Neural cell (in vitro differentiated cells): Measurements from ENCODE around the gene C20orf141. TPM values are rescaled to one million over a fixed set of nuclear protein-coding genes. Genes with fewer than 3 reads are reported as not detected.

Experiments
- H2AFZ ChIP-seq: fragments of 200-600, 300-800 bp; sonication (generic), shearing (Covaris generic); 2 replicates; pipeline ENCODE4 v1.6.0; 2014; ENCODE audit warnings: low read depth, mild to moderate bottlenecking, antibody characterized with exemption, low read length, moderate library complexity
- H3F3A ChIP-seq: fragments of 200-600 bp; shearing (Covaris generic); 2 replicates; pipeline ENCODE4 v1.6.1; 2016; ENCODE audit warnings: mild to moderate bottlenecking, moderate library complexity, mixed read lengths, antibody characterized with exemption, low read length; ENCODE audit not compliant: insufficient read depth, poor library complexity, severe bottlenecking
- H3K27ac ChIP-seq: fragments of 200-600, 300-800 bp; sonication (generic), shearing (Covaris generic); 2 replicates; pipeline ENCODE4 v1.5.1; 2014; ENCODE audit warnings: mild to moderate bottlenecking, low read length, moderate library complexity
- H3K27me3 ChIP-seq: fragments of 300-800, 200-600 bp; sonication (generic), shearing (Covaris generic); 2 replicates; pipeline ENCODE4 v1.6.0; 2014; ENCODE audit warnings: mild to moderate bottlenecking, low read depth, low read length, moderate library complexity; ENCODE audit not compliant: insufficient read depth
- H3K36me3 ChIP-seq: fragments of 300-800, 200-600 bp; sonication (generic), shearing (Covaris generic); 2 replicates; pipeline ENCODE4 v1.5.1; 2014; ENCODE audit warnings: mild to moderate bottlenecking, antibody characterized with exemption, low read length, moderate library complexity; ENCODE audit not compliant: insufficient read depth
- H3K4me2 ChIP-seq: fragments of 300-800, 200-600 bp; sonication (generic), shearing (Covaris generic); 2 replicates; pipeline ENCODE4 v1.6.0; 2014; ENCODE audit warnings: mild to moderate bottlenecking, low read length
- H3K4me3 ChIP-seq: fragments of 300-800, 200-600 bp; sonication (generic), shearing (Covaris generic); 2 replicates; pipeline ENCODE4 v1.5.1; 2014; ENCODE audit warnings: mild to moderate bottlenecking, low read length, moderate library complexity
- H3K79me2 ChIP-seq: fragments of 200-600 bp; shearing (Covaris generic); replicated peaks from 2 replicates; pipeline ENCODE4 v1.6.0; 2014; ENCODE audit warnings: mild to moderate bottlenecking, low read length, moderate library complexity; ENCODE audit not compliant: insufficient read depth
- H3K9ac ChIP-seq: fragments of 300-800, 200-600 bp; sonication (generic), shearing (Covaris generic); 2 replicates; pipeline ENCODE4 v1.6.1; 2016; ENCODE audit warnings: mild to moderate bottlenecking, low read length, mixed read lengths
- H3K9me2 ChIP-seq: fragments of 200-600 bp; shearing (Covaris generic); 2 replicates; pipeline ENCODE4 v1.6.1; 2016; ENCODE audit warnings: mild to moderate bottlenecking, low read length, mixed read lengths; ENCODE audit not compliant: insufficient read depth
- H3K9me3 ChIP-seq: fragments of 200-600, 300-800 bp; sonication (generic), shearing (Covaris generic); 2 replicates; pipeline ENCODE4 v1.6.1; 2016; ENCODE audit warnings: mild to moderate bottlenecking, mixed run types, low read length, moderate library complexity, mixed read lengths
- H4K20me1 ChIP-seq: fragments of 200-600 bp; shearing (Covaris generic); 2 replicates; pipeline ENCODE4 v1.6.1; 2016; ENCODE audit warnings: mild to moderate bottlenecking, mixed run types; ENCODE audit not compliant: insufficient read depth
- CTCF ChIP-seq: fragments of 450-650 bp; IDR thresholded peaks from 2 replicates; pipeline ENCODE4 v1.5.1; 2014; ENCODE audit warnings: antibody characterized with exemption, mild to moderate bottlenecking, moderate library complexity; ENCODE audit not compliant: poor library complexity, severe bottlenecking
- EP300 ChIP-seq: fragments of 450-650 bp; conservative IDR thresholded peaks from 2 replicates; pipeline ENCODE4 v1.6.1; 2014; ENCODE audit warnings: antibody characterized with exemption, mild to moderate bottlenecking, moderate library complexity; ENCODE audit not compliant: poor library complexity, severe bottlenecking
- EZH2 ChIP-seq: fragments of 200-600, 300-800 bp; shearing (Covaris generic), sonication (generic); IDR thresholded peaks from 2 replicates; pipeline ENCODE4 v1.6.1; 2014; ENCODE audit warnings: antibody characterized with exemption, low read length, borderline replicate concordance, mild to moderate bottlenecking; ENCODE audit not compliant: insufficient read depth, poor library complexity, severe bottlenecking
- MXI1 ChIP-seq: fragments of 450-650 bp; conservative IDR thresholded peaks from 2 replicates; pipeline ENCODE4 v1.6.1; 2014; ENCODE audit warnings: antibody characterized with exemption, mild to moderate bottlenecking; ENCODE audit not compliant: poor library complexity, severe bottlenecking
- POLR2AphosphoS5 ChIP-seq: IDR thresholded peaks from 2 replicates; pipeline ENCODE4 v1.6.1; 2012
- RAD21 ChIP-seq: fragments of 450-650 bp; conservative IDR thresholded peaks from 2 replicates; pipeline ENCODE4 v1.6.1; 2014; ENCODE audit warnings: antibody characterized with exemption, mild to moderate bottlenecking, moderate library complexity
- REST ChIP-seq: IDR thresholded peaks from 2 replicates; pipeline ENCODE4 v1.6.1; 2012; ENCODE audit warnings: borderline replicate concordance
- SMC3 ChIP-seq: fragments of 450-650 bp; conservative IDR thresholded peaks from 2 replicates; pipeline ENCODE4 v1.6.1; 2014; ENCODE audit warnings: antibody characterized with exemption, mild to moderate bottlenecking, moderate library complexity; ENCODE audit not compliant: poor library complexity
- TAF1 ChIP-seq: IDR thresholded peaks from 2 replicates; pipeline ENCODE4 v1.6.1; 2012; ENCODE audit warnings: low read depth
- polyA plus RNA-seq: library from polyadenylated mRNA; depleted of rRNA; stranded (reverse); fragments of >200 nt; gene quantifications from 2 replicates; pipeline ENCODE4 v1.2.3, GENCODE V29; 2014

The C20orf141 gene
- polyA plus RNA-seq, 1 donor from 2014 or later, result not detected

- Histone ChIP-seq H3K4me3 (no peak overlapping the region), H3K36me3 (no peaks in the 10 kb centered on the region), H4K20me1 (no peaks in the 10 kb centered on the region), H3K9me3 (no peaks in the 10 kb centered on the region), H3F3A (no peaks in the 10 kb centered on the region), H3K4me2 (no peak overlapping the region), H3K27me3 (peaks cover 16% of the 10 kb centered on the region), H3K27ac (no peak overlapping the region), H3K9ac (no peak overlapping the region), H3K9me2 (no peaks in the 10 kb centered on the region), H3K79me2 (no peaks in the 10 kb centered on the region), H2AFZ (no peak overlapping the region)
- no peak for TF ChIP-seq SMC3
- TF ChIP-seq TAF1, result no peak
These were observed 11.0 kb downstream of the C20orf141 start for GRCh38 chr20:2825761-2826160.

GRCh38 chr20:2826655-2827054, 11.9 kb downstream of the C20orf141 start:
- Histone ChIP-seq H3K4me3 (no peak overlapping the region), H3F3A (no peaks in the 10 kb centered on the region), H3K4me2 (no peak overlapping the region), H3K36me3 (no peaks in the 10 kb centered on the region), H2AFZ (no peak overlapping the region), H3K9me3 (no peaks in the 10 kb centered on the region), H4K20me1 (no peaks in the 10 kb centered on the region), H3K79me2 (no peaks in the 10 kb centered on the region), H3K27me3 (peaks cover 8% of the 10 kb centered on the region), H3K9ac (no peak overlapping the region), H3K27ac (no peak overlapping the region), H3K9me2 (no peaks in the 10 kb centered on the region)
- TF ChIP-seq TAF1 (no peak), RAD21 (no peak), CTCF (no peak), EZH2 (no peak), POLR2AphosphoS5 (no peak), EP300 (no peak), REST (no peak), SMC3 (no peak), MXI1 (no peak)

DNA sequence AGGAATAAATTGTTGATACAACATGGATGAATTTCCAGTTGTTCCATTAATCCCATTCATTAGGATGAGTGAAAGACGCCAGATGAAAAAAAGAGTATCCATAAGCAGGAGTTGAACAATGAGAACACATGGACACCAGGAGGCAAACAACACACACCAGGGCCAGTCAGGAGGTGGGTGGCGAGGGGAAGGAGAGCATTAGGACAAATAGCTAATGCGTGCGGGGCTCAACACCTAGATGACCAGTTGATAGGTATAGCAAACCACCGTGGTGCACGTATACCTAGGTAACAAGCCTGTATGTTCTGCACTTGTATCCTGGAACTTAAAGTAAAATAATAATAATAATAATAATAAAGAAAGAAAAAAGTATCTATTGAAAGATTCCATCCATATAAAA, 14.6 kb downstream of the C20orf141 start:
- Histone ChIP-seq H3K9me2 (no peaks in the 10 kb centered on the region), H4K20me1 (no peaks in the 10 kb centered on the region), H3K4me3 (no peak overlapping the region), H3K4me2 (no peak overlapping the region), H3K36me3 (no peaks in the 10 kb centered on the region), H3K79me2 (no peaks in the 10 kb centered on the region), H2AFZ (no peak overlapping the region), H3F3A (no peaks in the 10 kb centered on the region), H3K27ac (no peak overlapping the region), H3K27me3 (peaks cover 3% of the 10 kb centered on the region), H3K9ac (no peak overlapping the region), H3K9me3 (no peaks in the 10 kb centered on the region)
- TF ChIP-seq EZH2, result no peak
- no peak for TF ChIP-seq TAF1
- no peak for TF ChIP-seq RAD21
- no peak for TF ChIP-seq CTCF
- TF ChIP-seq MXI1, result no peak
- no peak for TF ChIP-seq EP300
- TF ChIP-seq REST, result no peak
- TF ChIP-seq POLR2AphosphoS5, result no peak
- no peak for TF ChIP-seq SMC3
